ENCODE measurements around the gene OSBPL6. TPM values are rescaled to one million over a fixed set of nuclear protein-coding genes. Genes with fewer than 3 reads are reported as not detected.

OSBPL6 gene
- total and polyA plus RNA-seq, 10 of the 15 experiments (the other 5 are each of a cell fraction or from before 2014, with no cell fraction given), result 0.01 to 0.08 (median 0.03) TPM; not detected in 5

DNA sequence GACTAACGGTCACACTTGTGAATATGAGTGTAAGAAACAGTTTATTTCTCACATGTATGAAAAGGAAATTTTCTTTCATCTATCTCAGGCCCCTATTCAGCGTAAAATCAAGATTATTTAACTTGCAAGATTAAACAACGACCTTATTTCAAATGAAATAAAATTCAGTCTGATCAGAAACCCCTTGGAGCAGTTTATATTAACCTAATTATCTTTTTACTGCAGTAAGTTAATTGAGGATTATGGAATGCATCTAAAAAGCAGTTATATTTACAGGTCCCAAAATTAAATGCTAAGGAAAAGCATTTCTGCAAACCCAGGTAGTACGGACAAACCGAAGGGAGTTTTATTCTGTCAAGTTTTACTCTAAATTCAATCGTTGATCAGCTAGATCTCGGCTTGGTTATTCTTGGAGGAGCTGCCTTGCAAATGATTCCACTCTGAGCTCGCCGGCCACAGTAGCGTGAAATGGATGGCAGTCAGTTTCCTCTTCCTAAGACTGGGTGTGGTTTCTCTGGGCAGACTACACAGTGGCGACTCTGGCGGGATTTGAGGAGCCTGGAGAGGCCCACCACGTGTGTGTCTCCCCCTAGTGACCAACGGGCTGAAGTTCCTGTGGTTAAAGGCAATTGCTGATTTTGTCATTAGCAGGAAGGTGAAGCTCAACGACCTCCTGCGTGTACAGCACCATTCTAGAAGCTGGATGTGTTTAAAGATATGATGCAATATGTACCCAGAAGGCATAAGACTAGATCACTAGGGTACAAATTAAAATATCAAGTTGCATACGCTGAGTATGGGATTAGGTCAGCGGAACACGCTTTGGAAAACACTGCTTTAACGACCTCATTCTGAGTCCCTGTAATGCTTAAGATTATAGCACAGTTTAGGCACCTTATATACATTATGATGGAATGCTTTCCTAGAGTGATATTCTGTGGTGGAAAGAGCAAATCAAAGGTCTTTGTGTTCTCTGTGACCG lies 220.2 kb downstream of the OSBPL6 start (continued):
- TF ChIP-seq GABPA (IDR thresholded peaks at IDR 0.05; ENCODE audit: low read depth) (no peak), BHLHE40 (IDR thresholded peaks at IDR 0.05; ENCODE audit: borderline replicate concordance in 1 of 2, low read depth in 2 of 2, low read length in 1 of 2) (peak; percentile 57 to 64; a peak in 3 of 4 replicates), SPI1 (IDR thresholded peaks at IDR 0.05; ENCODE audit: borderline replicate concordance, insufficient read depth, low read depth, low read length) (peak; percentile 14; the same call in 1 of the 2 replicates), RELA (IDR thresholded peaks at IDR 0.05; ENCODE audit: borderline replicate concordance, partially characterized antibody) (no peak), PML (IDR thresholded peaks at IDR 0.05; ENCODE audit: low read length) (no peak), STAT1 (conservative IDR thresholded peaks at IDR 0.05) (0 out of 2 replicates have a peak, but pooled peaks have one; percentile 45), FOS (IDR thresholded peaks at IDR 0.05; ENCODE audit: borderline replicate concordance, extremely low read depth, insufficient read length) (no peak), TCF3 (IDR thresholded peaks at IDR 0.05; ENCODE audit: borderline replicate concordance, insufficient read depth, low read depth, low read length) (0 out of 2 replicates have a peak, but pooled peaks have one; percentile 9), TCF7 (IDR thresholded peaks at IDR 0.05; ENCODE audit: borderline replicate concordance) (no peak), WRNIP1 (IDR thresholded peaks at IDR 0.05; ENCODE audit: borderline replicate concordance, low read depth, low read length) (0 out of 2 replicates have a peak, but pooled peaks have one; percentile 75), POLR2AphosphoS5 (IDR thresholded peaks at IDR 0.05; ENCODE audit: low read length) (peak; percentile 79), BACH1 (IDR thresholded peaks at IDR 0.05; ENCODE audit: borderline replicate concordance) (peak; percentile 27; the same call in 1 of the 2 replicates), SMAD5 (IDR thresholded peaks at IDR 0.05; ENCODE audit: low read depth) (no peak), YBX1 (IDR thresholded peaks at IDR 0.05) (no peak), ZNF384 (IDR thresholded peaks at IDR 0.05; ENCODE audit: borderline replicate concordance, low read depth, low read length) (no peak), POU2F2 (IDR thresholded peaks at IDR 0.05; ENCODE audit: borderline replicate concordance, low read depth, low read length) (peak; percentile 74; the same call in 2 of the 3 replicates), SMARCA5 (IDR thresholded peaks at IDR 0.05) (peak; percentile 96)
- TF ChIP-seq, protein P1, sequence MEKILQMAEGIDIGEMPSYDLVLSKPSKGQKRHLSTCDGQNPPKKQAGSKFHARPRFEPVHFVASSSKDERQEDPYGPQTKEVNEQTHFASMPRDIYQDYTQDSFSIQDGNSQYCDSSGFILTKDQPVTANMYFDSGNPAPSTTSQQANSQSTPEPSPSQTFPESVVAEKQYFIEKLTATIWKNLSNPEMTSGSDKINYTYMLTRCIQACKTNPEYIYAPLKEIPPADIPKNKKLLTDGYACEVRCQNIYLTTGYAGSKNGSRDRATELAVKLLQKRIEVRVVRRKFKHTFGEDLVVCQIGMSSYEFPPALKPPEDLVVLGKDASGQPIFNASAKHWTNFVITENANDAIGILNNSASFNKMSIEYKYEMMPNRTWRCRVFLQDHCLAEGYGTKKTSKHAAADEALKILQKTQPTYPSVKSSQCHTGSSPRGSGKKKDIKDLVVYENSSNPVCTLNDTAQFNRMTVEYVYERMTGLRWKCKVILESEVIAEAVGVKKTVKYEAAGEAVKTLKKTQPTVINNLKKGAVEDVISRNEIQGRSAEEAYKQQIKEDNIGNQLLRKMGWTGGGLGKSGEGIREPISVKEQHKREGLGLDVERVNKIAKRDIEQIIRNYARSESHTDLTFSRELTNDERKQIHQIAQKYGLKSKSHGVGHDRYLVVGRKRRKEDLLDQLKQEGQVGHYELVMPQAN (conservative IDR thresholded peaks at IDR 0.05), result peak; percentile 18; the same call in 1 of the 2 replicates
- TF ChIP-seq, protein P2, sequence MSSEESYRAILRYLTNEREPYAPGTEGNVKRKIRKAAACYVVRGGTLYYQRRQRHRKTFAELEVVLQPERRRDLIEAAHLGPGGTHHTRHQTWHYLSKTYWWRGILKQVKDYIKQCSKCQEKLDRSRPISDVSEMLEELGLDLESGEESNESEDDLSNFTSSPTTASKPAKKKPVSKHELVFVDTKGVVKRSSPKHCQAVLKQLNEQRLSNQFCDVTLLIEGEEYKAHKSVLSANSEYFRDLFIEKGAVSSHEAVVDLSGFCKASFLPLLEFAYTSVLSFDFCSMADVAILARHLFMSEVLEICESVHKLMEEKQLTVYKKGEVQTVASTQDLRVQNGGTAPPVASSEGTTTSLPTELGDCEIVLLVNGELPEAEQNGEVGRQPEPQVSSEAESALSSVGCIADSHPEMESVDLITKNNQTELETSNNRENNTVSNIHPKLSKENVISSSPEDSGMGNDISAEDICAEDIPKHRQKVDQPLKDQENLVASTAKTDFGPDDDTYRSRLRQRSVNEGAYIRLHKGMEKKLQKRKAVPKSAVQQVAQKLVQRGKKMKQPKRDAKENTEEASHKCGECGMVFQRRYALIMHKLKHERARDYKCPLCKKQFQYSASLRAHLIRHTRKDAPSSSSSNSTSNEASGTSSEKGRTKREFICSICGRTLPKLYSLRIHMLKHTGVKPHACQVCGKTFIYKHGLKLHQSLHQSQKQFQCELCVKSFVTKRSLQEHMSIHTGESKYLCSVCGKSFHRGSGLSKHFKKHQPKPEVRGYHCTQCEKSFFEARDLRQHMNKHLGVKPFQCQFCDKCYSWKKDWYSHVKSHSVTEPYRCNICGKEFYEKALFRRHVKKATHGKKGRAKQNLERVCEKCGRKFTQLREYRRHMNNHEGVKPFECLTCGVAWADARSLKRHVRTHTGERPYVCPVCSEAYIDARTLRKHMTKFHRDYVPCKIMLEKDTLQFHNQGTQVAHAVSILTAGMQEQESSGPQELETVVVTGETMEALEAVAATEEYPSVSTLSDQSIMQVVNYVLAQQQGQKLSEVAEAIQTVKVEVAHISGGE (CRISPR knock-in tag; IDR thresholded peaks at IDR 0.05), result no peak
- TF ChIP-seq, protein P3, sequence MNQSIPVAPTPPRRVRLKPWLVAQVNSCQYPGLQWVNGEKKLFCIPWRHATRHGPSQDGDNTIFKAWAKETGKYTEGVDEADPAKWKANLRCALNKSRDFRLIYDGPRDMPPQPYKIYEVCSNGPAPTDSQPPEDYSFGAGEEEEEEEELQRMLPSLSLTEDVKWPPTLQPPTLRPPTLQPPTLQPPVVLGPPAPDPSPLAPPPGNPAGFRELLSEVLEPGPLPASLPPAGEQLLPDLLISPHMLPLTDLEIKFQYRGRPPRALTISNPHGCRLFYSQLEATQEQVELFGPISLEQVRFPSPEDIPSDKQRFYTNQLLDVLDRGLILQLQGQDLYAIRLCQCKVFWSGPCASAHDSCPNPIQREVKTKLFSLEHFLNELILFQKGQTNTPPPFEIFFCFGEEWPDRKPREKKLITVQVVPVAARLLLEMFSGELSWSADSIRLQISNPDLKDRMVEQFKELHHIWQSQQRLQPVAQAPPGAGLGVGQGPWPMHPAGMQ (IDR thresholded peaks at IDR 0.05; ENCODE audit: borderline replicate concordance), result no peak
- TF ChIP-seq, protein P4, sequence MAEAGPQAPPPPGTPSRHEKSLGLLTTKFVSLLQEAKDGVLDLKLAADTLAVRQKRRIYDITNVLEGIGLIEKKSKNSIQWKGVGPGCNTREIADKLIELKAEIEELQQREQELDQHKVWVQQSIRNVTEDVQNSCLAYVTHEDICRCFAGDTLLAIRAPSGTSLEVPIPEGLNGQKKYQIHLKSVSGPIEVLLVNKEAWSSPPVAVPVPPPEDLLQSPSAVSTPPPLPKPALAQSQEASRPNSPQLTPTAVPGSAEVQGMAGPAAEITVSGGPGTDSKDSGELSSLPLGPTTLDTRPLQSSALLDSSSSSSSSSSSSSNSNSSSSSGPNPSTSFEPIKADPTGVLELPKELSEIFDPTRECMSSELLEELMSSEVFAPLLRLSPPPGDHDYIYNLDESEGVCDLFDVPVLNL (IDR thresholded peaks at IDR 0.05; ENCODE audit: low read depth, low read length), result no peak
